HCT116 (cell line): Measurements from ENCODE around the gene IFNL4. TPM values are rescaled to one million over a fixed set of nuclear protein-coding genes. Genes with fewer than 3 reads are reported as not detected.
"Not testable (repeated sequence)": the region's sequence is repeated elsewhere in the genome, so short reads cannot be mapped to it uniquely, and the experiment has no call there.

Experiments
- ATAC-seq: fragments of 200-7000 bp; cut with Tn5 transposase; 2 replicates; pipeline ENCODE4 v1.9.1; 2020; ENCODE audit warnings: mild to moderate bottlenecking, moderate library complexity
- BruUV-seq: library from RNA; stranded (reverse); fragments of 400-500 nt; replicated peaks from 2 replicates; lab custom pipeline; 2021; lab: Mats Ljungman, UMichigan
- CTCF ChIA-PET: fragments of 300-600 bp; sonication (Branson Sonifier 250); formaldehyde crosslinking; loops from one replicate; lab custom pipeline; 2021; ENCODE audit warnings: antibody characterized with exemption; lab: Charles Lee
- POLR2A ChIA-PET: fragments of 300-600, 350-600 bp; sonication (Branson Sonifier 250); formaldehyde crosslinking; loops from one replicate; lab custom pipeline; 2021; ENCODE audit warnings: antibody characterized with exemption; lab: Charles Lee
- RAD21 ChIA-PET, 2 experiments: fragments of 300-600 bp; sonication (Branson Sonifier 250); formaldehyde crosslinking; loops; one replicate each; lab custom pipeline; 2023; ENCODE audit warnings: low total read pairs in 2 of 2; ENCODE audit not compliant: uncharacterized antibody in 2 of 2, unreplicated experiment in 2 of 2, low non-redundant PET in 1 of 2; lab: Charles Lee
- DNase-seq: peaks from one replicate; pipeline ENCODE4 v3.0.0-alpha.2; 2010; ENCODE audit warnings: low read depth, low spot score
- H2AFZ ChIP-seq: fragments of 200-600 bp; shearing (Covaris generic), sonication (generic); 2 replicates; pipeline ENCODE4 v1.6.1; 2017; ENCODE audit warnings: low read depth, mixed run types, mixed read lengths, antibody characterized with exemption, low read length; ENCODE audit not compliant: poor library complexity, severe bottlenecking
- H3K27ac ChIP-seq: 2 replicates; pipeline ENCODE4 v1.5.1; 2012; ENCODE audit warnings: low read depth, low read length
- H3K27me3 ChIP-seq: fragments of 200-600 bp; sonication (generic); 2 replicates; pipeline ENCODE4 v1.6.1; 2016; ENCODE audit warnings: mixed run types, low read length, mixed read lengths; ENCODE audit not compliant: insufficient read depth
- H3K36me3 ChIP-seq, 2 experiments: fragments of 200-500 bp in 1 of 2; fragments of 200-600 bp in 1 of 2; sonication (Bioruptor generic) in 1 of 2; sonication (generic) in 1 of 2; 2 replicates each; pipeline versions ENCODE4 v1.5.1 to v1.6.1; 2014 to 2016; ENCODE audit warnings: low read length in 2 of 2, inconsistent platforms in 1 of 2, mixed read lengths in 1 of 2, mixed run types in 1 of 2; ENCODE audit not compliant: insufficient read depth in 2 of 2, control insufficient read depth in 1 of 2
- H3K4me1 ChIP-seq, 2 experiments: fragments of 200-600 bp in 1 of 2; sonication (generic) in 1 of 2; 2 replicates each; pipeline versions ENCODE4 v1.5.1 to v1.6.1; 2012 to 2017; ENCODE audit warnings: low read length in 2 of 2, inconsistent platforms in 1 of 2, mild to moderate bottlenecking in 1 of 2, mixed read lengths in 1 of 2, mixed run types in 1 of 2, moderate library complexity in 1 of 2; ENCODE audit not compliant: insufficient read depth in 2 of 2, control insufficient read depth in 1 of 2
- H3K4me2 ChIP-seq: fragments of 200-600 bp; sonication (generic); 2 replicates; pipeline ENCODE4 v1.6.1; 2017; ENCODE audit warnings: mixed run types, low read length, mixed read lengths
- H3K4me3 ChIP-seq, 2 experiments: fragments of 200-600 bp in 1 of 2; sonication (generic) in 1 of 2; replicated peaks in 1 of 2; 2 replicates each; pipeline ENCODE4 v1.5.1; 2011 to 2016; ENCODE audit warnings: low read length in 2 of 2, control low read depth in 1 of 2, low read depth in 1 of 2, mild to moderate bottlenecking in 1 of 2, mixed read lengths in 1 of 2, mixed run types in 1 of 2
- H3K79me2 ChIP-seq: fragments of 200-600 bp; sonication (generic); 2 replicates; pipeline ENCODE4 v1.6.1; 2017; ENCODE audit warnings: mild to moderate bottlenecking, mixed run types, low read length, moderate library complexity, mixed read lengths; ENCODE audit not compliant: insufficient read depth
- H3K9ac ChIP-seq: fragments of 200-600 bp; sonication (generic); 2 replicates; pipeline ENCODE4 v1.6.1; 2016; ENCODE audit warnings: low read length, mixed read lengths
- H3K9me2 ChIP-seq: fragments of 200-600 bp; sonication (generic), shearing (Covaris generic); 2 replicates; pipeline ENCODE4 v1.6.1; 2017; ENCODE audit warnings: mixed run types, mild to moderate bottlenecking, moderate library complexity; ENCODE audit not compliant: insufficient read depth
- H3K9me3 ChIP-seq, 2 experiments: fragments of 200-500 bp in 1 of 2; fragments of 200-600 bp in 1 of 2; sonication (Bioruptor generic) in 1 of 2; sonication (generic) in 1 of 2; 2 replicates each; pipeline ENCODE4 v1.6.1; 2014 to 2017; ENCODE audit warnings: low read length in 2 of 2, mixed read lengths in 2 of 2, inconsistent platforms in 1 of 2, low read depth in 1 of 2, mild to moderate bottlenecking in 1 of 2, mixed run types in 1 of 2, moderate library complexity in 1 of 2; ENCODE audit not compliant: control insufficient read depth in 1 of 2, insufficient read depth in 1 of 2
- H4K20me1 ChIP-seq: fragments of 200-600 bp; sonication (generic), shearing (Covaris generic); 2 replicates; pipeline ENCODE4 v1.6.1; 2017; ENCODE audit warnings: mixed run types, mild to moderate bottlenecking, moderate library complexity; ENCODE audit not compliant: insufficient read depth
- CBX3 ChIP-seq: IDR thresholded peaks from 2 replicates; pipeline ENCODE4 v1.6.1; 2012; ENCODE audit warnings: low read depth
- CTCF ChIP-seq, 3 experiments: fragments of 200-600 bp in 1 of 3; sonication (generic) in 1 of 3; IDR thresholded peaks in 2 of 3; conservative IDR thresholded peaks in 1 of 3; 2 replicates each; pipeline ENCODE4 v1.5.1; 2012 to 2017; ENCODE audit warnings: low read depth in 2 of 3, low read length in 2 of 3, antibody characterized with exemption in 1 of 3, borderline replicate concordance in 1 of 3, control low read depth in 1 of 3, mild to moderate bottlenecking in 1 of 3, mixed read lengths in 1 of 3, mixed run types in 1 of 3, moderate library complexity in 1 of 3; ENCODE audit not compliant: insufficient read depth in 1 of 3
- EGR1 ChIP-seq: IDR thresholded peaks from 2 replicates; pipeline ENCODE4 v1.6.1; 2012; ENCODE audit warnings: low read depth
- ELF1 ChIP-seq: IDR thresholded peaks from 2 replicates; pipeline ENCODE4 v1.6.1; 2012; ENCODE audit warnings: low read depth, borderline replicate concordance
- EZH2phosphoT487 ChIP-seq: fragments of 200-600 bp; IDR thresholded peaks from 2 replicates; pipeline ENCODE4 v1.6.1; 2018; ENCODE audit warnings: antibody characterized with exemption, borderline replicate concordance
- FOSL1 ChIP-seq: IDR thresholded peaks from 2 replicates; pipeline ENCODE4 v1.6.1; 2012; ENCODE audit warnings: low read depth
- MAX ChIP-seq: IDR thresholded peaks from 2 replicates; pipeline ENCODE4 v1.6.1; 2012
- POLR2A ChIP-seq: IDR thresholded peaks from 2 replicates; pipeline ENCODE4 v1.7.0; 2011; ENCODE audit warnings: borderline replicate concordance; ENCODE audit not compliant: insufficient read depth, insufficient read length; ENCODE audit errors: extremely low read depth
- POLR2AphosphoS5 ChIP-seq: IDR thresholded peaks from 2 replicates; pipeline ENCODE4 v1.6.1; 2011; ENCODE audit warnings: mild to moderate bottlenecking, low read depth, low read length, moderate library complexity
- RAD21 ChIP-seq: IDR thresholded peaks from 2 replicates; pipeline ENCODE4 v1.6.1; 2012; ENCODE audit warnings: low read depth, mild to moderate bottlenecking
- SP1 ChIP-seq: IDR thresholded peaks from 2 replicates; pipeline ENCODE4 v1.6.1; 2012; ENCODE audit warnings: low read depth
- ZFX ChIP-seq: fragments of 450-650 bp; IDR thresholded peaks from 2 replicates; pipeline ENCODE4 v1.6.1; 2017
- ZNF274 ChIP-seq: fragments of 200-500 bp; sonication (Bioruptor generic); IDR thresholded peaks from 2 replicates; pipeline ENCODE4 v1.6.1; 2014; ENCODE audit warnings: mild to moderate bottlenecking, low read depth, low read length, inconsistent platforms
- intact Hi-C: fragments of 100-400 bp; cut with micrococcal nuclease; formaldehyde crosslinking; loops from 2 replicates; pipeline ENCODE4 v1.10.0; 2022
- total RNA-seq: library from RNA; stranded (reverse); gene quantifications from one replicate; pipeline ENCODE4 v1.2.1, GENCODE V29; 2021; ENCODE audit not compliant: unreplicated experiment
- TF ChIP-seq, protein P1 (sequence below): IDR thresholded peaks from 2 replicates; pipeline ENCODE4 v1.6.1; 2012

Gene IFNL4
- total RNA-seq, 1 experiment from 2014 or later = not detected

DNA sequence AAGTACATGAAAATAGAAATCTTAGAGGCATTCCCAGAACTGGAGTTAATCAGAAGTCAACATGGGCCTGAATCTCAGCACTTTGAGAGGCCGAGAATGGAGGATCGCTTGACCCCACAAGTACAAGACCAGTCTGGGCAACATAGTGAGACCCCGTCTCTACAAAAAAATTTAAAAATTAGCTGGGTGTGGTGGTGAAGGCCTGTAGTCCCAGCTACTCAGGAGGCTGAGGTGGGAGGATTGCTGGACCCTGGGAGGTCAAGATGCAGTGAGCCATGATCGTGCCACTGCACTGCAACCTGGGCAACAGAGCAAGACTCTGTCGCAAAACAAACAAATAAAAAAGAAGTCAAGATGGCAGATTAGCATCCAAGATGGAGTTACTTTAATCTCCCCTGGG is 28.1 kb upstream of the IFNL4 start:
- Histone ChIP-seq H2AFZ (no peak overlapping the region), H3K4me2 (no peak overlapping the region)
- BruUV-seq = no TSS peak
- no peak for TF ChIP-seq ELF1
- no peak for TF ChIP-seq ZFX
- TF ChIP-seq SP1 = no peak
- no peak for TF ChIP-seq CBX3
- TF ChIP-seq, all 23 proteins: peak for 0
- H3K79me2 ChIP-seq = no peaks in the 10 kb centered on the region
- H3K9ac ChIP-seq = no peak overlapping the region
- ChIA-PET POLR2A (no interaction called here), CTCF (no interaction called here), RAD21 (no interaction called here)
- no peaks in the 10 kb centered on the region for H3K9me3 ChIP-seq
- H3K4me3 ChIP-seq = no peak overlapping the region
- no peak overlapping the region for H3K27ac ChIP-seq
- no peak for ATAC-seq
- no peaks in the 10 kb centered on the region for H3K9me2 ChIP-seq
- H3K36me3 ChIP-seq = no peaks in the 10 kb centered on the region
- H4K20me1 ChIP-seq = no peaks in the 10 kb centered on the region
- no peak for DNase-seq
- intact Hi-C loops = no loop called here
- peaks cover 3 to 8% of the 10 kb centered on the region in 2 experiments for H3K4me1 ChIP-seq
- no peaks in the 10 kb centered on the region for H3K27me3 ChIP-seq

GRCh38 chr19:39275578-39275977 is 26.9 kb upstream of the IFNL4 start:
- Histone ChIP-seq H3K27ac (no peak overlapping the region), H3K9me3 (no peaks in the 10 kb centered on the region), H3K79me2 (no peaks in the 10 kb centered on the region), H3K4me2 (no peak overlapping the region), H2AFZ (no peak overlapping the region), H3K36me3 (no peaks in the 10 kb centered on the region), H4K20me1 (no peaks in the 10 kb centered on the region), H3K9ac (no peak overlapping the region), H3K9me2 (no peaks in the 10 kb centered on the region), H3K4me1 (peaks cover 3 to 8% of the 10 kb centered on the region in 2 experiments), H3K27me3 (no peaks in the 10 kb centered on the region), H3K4me3 (no peak overlapping the region)
- POLR2A ChIA-PET = no interaction called here
- RAD21 ChIA-PET = no interaction called here
- BruUV-seq = no TSS peak
- intact Hi-C loops = no loop called here
- no peak for TF ChIP-seq CTCF (IDR thresholded peaks at IDR 0.05 in 2 of 3, conservative IDR thresholded peaks at IDR 0.05 in 1 of 3; ENCODE audit: borderline replicate concordance in 1 of 3, insufficient read depth in 1 of 3, low read depth in 2 of 3, low read length in 2 of 3)
- TF ChIP-seq CBX3 = no peak
- TF ChIP-seq POLR2A = no peak
- no peak for TF ChIP-seq RAD21
- TF ChIP-seq, protein P1, sequence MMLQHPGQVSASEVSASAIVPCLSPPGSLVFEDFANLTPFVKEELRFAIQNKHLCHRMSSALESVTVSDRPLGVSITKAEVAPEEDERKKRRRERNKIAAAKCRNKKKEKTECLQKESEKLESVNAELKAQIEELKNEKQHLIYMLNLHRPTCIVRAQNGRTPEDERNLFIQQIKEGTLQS = no peak
- no peak for TF ChIP-seq ZFX
- no peak for TF ChIP-seq FOSL1
- TF ChIP-seq ZNF274 = no peak
- TF ChIP-seq EZH2phosphoT487 = no peak
- TF ChIP-seq MAX = no peak
- TF ChIP-seq SP1 = no peak
- no peak for TF ChIP-seq POLR2AphosphoS5
- TF ChIP-seq EGR1 = no peak
- DNase-seq (no peak), ATAC-seq (no peak)
- CTCF ChIA-PET = no interaction called here

DNA sequence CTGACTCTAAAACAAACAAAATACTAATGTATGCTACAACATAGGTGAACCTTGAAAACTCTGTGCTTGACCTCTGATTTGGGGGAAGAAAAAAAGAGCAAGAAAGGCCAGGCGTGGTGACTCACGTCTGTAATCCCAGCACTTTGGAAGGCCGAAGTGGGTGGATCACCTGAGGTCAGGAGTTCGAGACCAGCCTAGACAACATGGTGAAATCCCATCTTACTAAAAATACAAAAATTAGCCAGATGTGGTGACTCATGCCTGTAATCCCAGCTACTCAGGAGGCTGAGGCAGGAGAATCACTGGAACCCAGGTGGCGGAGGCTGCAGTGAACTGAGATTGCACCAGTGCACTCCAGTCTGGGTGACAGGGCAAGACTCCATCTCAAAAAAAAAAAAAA is 25.2 kb upstream of the IFNL4 start:
- POLR2A ChIA-PET, H3K27me3 ChIP-seq: not testable (repeated sequence)

More for the DNA sequence above, 25.2 kb upstream of the IFNL4 start:
- DNase-seq, H3K36me3 ChIP-seq, H2AFZ ChIP-seq, BruUV-seq, H3K9me2 ChIP-seq, H3K27ac ChIP-seq, ATAC-seq, H4K20me1 ChIP-seq, H3K79me2 ChIP-seq, H3K4me1 ChIP-seq, H3K9me3 ChIP-seq, H3K4me3 ChIP-seq, RAD21 ChIA-PET, CTCF ChIA-PET, H3K9ac ChIP-seq, intact Hi-C loops: not testable (repeated sequence)
- H3K4me2 ChIP-seq = peak overlapping the region; percentile 36; the same call in 1 of the 2 replicates
